Esophagus squamous epithelium (tissue), 4 donors: ENCODE measurements around the gene LARP4.

Experiments
- POLR2A ChIP-seq, 4 donors: fragments of 450-650 bp; IDR thresholded peaks; one replicate each; pipeline ENCODE4 v1.6.1; 2017; ENCODE audit warnings: antibody characterized with exemption in 4 of 4, mild to moderate bottlenecking in 4 of 4, moderate library complexity in 3 of 4
- TF ChIP-seq, protein P1 (sequence below), 6 experiments: fragments of 450-650 bp in 4 of 6; fragments of 200-600 bp in 2 of 6; sonication (generic) in 2 of 6; IDR thresholded peaks; one replicate each; pipeline ENCODE4 v1.5.1; 2016 to 2019; ENCODE audit warnings: antibody characterized with exemption in 6 of 6, mild to moderate bottlenecking in 4 of 6, moderate library complexity in 4 of 6

DNA sequence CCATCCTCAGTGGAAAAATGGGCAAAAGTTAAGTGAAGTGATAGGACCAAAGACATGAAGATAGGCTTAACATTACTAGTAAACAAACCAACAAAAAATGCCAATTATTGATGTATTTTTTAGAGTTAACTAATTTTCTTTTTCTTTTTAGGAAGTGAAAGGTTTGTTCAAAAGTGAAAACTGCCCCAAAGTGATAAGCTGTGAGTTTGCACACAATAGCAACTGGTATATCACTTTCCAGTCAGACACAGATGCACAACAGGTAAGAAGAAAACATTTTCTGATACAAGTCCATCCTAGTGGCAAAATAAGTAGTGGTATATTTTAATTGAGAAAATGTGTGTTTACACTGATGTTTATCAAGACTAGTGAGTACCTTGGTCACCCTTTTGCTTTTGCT, 39.6 kb downstream of the LARP4 start:
- TF ChIP-seq POLR2A (IDR thresholded peaks at IDR 0.05): no peak
- TF ChIP-seq, protein P1, sequence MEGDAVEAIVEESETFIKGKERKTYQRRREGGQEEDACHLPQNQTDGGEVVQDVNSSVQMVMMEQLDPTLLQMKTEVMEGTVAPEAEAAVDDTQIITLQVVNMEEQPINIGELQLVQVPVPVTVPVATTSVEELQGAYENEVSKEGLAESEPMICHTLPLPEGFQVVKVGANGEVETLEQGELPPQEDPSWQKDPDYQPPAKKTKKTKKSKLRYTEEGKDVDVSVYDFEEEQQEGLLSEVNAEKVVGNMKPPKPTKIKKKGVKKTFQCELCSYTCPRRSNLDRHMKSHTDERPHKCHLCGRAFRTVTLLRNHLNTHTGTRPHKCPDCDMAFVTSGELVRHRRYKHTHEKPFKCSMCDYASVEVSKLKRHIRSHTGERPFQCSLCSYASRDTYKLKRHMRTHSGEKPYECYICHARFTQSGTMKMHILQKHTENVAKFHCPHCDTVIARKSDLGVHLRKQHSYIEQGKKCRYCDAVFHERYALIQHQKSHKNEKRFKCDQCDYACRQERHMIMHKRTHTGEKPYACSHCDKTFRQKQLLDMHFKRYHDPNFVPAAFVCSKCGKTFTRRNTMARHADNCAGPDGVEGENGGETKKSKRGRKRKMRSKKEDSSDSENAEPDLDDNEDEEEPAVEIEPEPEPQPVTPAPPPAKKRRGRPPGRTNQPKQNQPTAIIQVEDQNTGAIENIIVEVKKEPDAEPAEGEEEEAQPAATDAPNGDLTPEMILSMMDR (IDR thresholded peaks at IDR 0.05): no peak
